Esophagus muscularis mucosa (tissue), 4 donors: ENCODE results near the gene CDKN2C. TPM values are rescaled to one million over a fixed set of nuclear protein-coding genes. Genes with fewer than 3 reads are reported as not detected.

ENCODE experiments used
- DNase-seq: peaks from one replicate; pipeline ENCODE4 v3.0.0-alpha.2; 2017; ENCODE audit errors: extremely low spot score
- H3K27ac ChIP-seq, 4 donors: fragments of 200-600 bp; sonication (generic); replicated peaks in 1 of 4; 1 replicate in 3 of 4; 2 replicates in 1 of 4; pipeline ENCODE4 v1.5.1; 2016 to 2019; ENCODE audit warnings: mild to moderate bottlenecking in 1 of 4
- H3K27me3 ChIP-seq, 4 donors: fragments of 200-600 bp; sonication (generic); one replicate each; pipeline versions ENCODE4 v1.5.1 to v1.6.0; 2016 to 2019
- H3K36me3 ChIP-seq, 4 donors: fragments of 200-600 bp; sonication (generic); one replicate each; pipeline ENCODE4 v1.5.1; 2016 to 2019
- H3K4me1 ChIP-seq, 4 donors: fragments of 200-600 bp; sonication (generic); one replicate each; pipeline ENCODE4 v1.5.1; 2016 to 2019
- H3K4me3 ChIP-seq, 4 donors: fragments of 200-600 bp; sonication (generic); 1 replicate in 2 of 4; 2 replicates in 2 of 4; pipeline ENCODE4 v1.5.1; 2016 to 2019; ENCODE audit warnings: mild to moderate bottlenecking in 4 of 4, moderate library complexity in 1 of 4
- H3K9me3 ChIP-seq, 4 donors: fragments of 200-600 bp; sonication (generic); 1 replicate in 3 of 4; 2 replicates in 1 of 4; pipeline ENCODE4 v1.5.1; 2016 to 2019
- CTCF ChIP-seq, 3 experiments: fragments of 200-600 bp in 2 of 3; fragments of 450-650 bp in 1 of 3; sonication (generic) in 2 of 3; IDR thresholded peaks; one replicate each; pipeline ENCODE4 v1.5.1; 2017 to 2019; ENCODE audit warnings: antibody characterized with exemption in 3 of 3, mild to moderate bottlenecking in 2 of 3, moderate library complexity in 1 of 3
- EP300 ChIP-seq: sonication (generic); formaldehyde crosslinking; IDR thresholded peaks from one replicate; pipeline ENCODE4 v1.6.1; 2017; ENCODE audit warnings: antibody characterized with exemption
- POLR2A ChIP-seq: fragments of 450-650 bp; IDR thresholded peaks from one replicate; pipeline ENCODE4 v1.6.1; 2017; ENCODE audit warnings: antibody characterized with exemption, moderate library complexity, mild to moderate bottlenecking, low read depth
- POLR2AphosphoS5 ChIP-seq, 2 donors: sonication (generic); formaldehyde crosslinking; IDR thresholded peaks; one replicate each; pipeline ENCODE4 v1.6.1; 2017; ENCODE audit warnings: antibody characterized with exemption in 2 of 2
- WGBS: methylation state at CpG from one replicate; pipeline ENCODE4 v1.1.5; 2018; 5-methylcytosine and 5-hydroxymethylcytosine counted together
- intact Hi-C: fragments of 100-400 bp; cut with DNase I; formaldehyde crosslinking; loops from one replicate; pipeline ENCODE4 v1.15.1; 2023
- total RNA-seq, 4 donors: library from RNA; depleted of rRNA; stranded (reverse); fragments of >200 nt; gene quantifications; one replicate each; pipeline versions ENCODE4 v1.1.0 to v1.2.1, GENCODE V29; 2016

CDKN2C gene
- total RNA-seq, 4 donors from 2014 or later = 20.4 to 37.4 (median 27.0) TPM

- WGBS = 44% methylated on average over 6 of the region's 6 CpGs
- DNase-seq = no peak
- Histone ChIP-seq H3K27ac (peak overlapping the region; percentile 95 to 99 (median 98)), H3K36me3 (peaks cover 0 to 5% (median 0%) of the 10 kb centered on the region in 4 donors), H3K4me3 (peak overlapping the region; percentile 71 to 98 (median 82)), H3K9me3 (no peaks in the 10 kb centered on the region), H3K27me3 (no peaks in the 10 kb centered on the region), H3K4me1 (peaks cover 10 to 44% (median 29%) of the 10 kb centered on the region in 4 donors)
- intact Hi-C loops = no loop called here
- TF ChIP-seq POLR2AphosphoS5 (IDR thresholded peaks at IDR 0.05) (no peak), CTCF (IDR thresholded peaks at IDR 0.05) (no peak), POLR2A (no peak), EP300 (no peak)
These were observed 1.8 kb downstream of the CDKN2C start for GRCh38 chr1:50971748-50972305.

- TF ChIP-seq EP300 (no peak), POLR2A (no peak), CTCF (IDR thresholded peaks at IDR 0.05) (no peak), POLR2AphosphoS5 (IDR thresholded peaks at IDR 0.05) (no peak)
- 12% methylated on average over 1 of the region's 1 CpG for WGBS
- no peaks in the 10 kb centered on the region for H3K27me3 ChIP-seq
- intact Hi-C loops = no loop called here
- H3K4me1 ChIP-seq = peaks cover 2 to 34% (median 20%) of the 10 kb centered on the region in 4 donors
- H3K4me3 ChIP-seq = peak overlapping the region; percentile 24 to 98 (median 80)
- H3K27ac ChIP-seq = peak overlapping the region; percentile 68 to 99 (median 96)
- H3K9me3 ChIP-seq = no peaks in the 10 kb centered on the region
- peaks cover 0 to 5% (median 0%) of the 10 kb centered on the region in 4 donors for H3K36me3 ChIP-seq
- no peak for DNase-seq
These were observed 2.7 kb downstream of the CDKN2C start for GRCh38 chr1:50972766-50973165.

GRCh38 chr1:50973255-50973654, 3.2 kb downstream of the CDKN2C start:
- DNase-seq = no peak
- intact Hi-C loops = no loop called here
- Histone ChIP-seq H3K36me3 (peaks cover 0 to 5% (median 0%) of the 10 kb centered on the region in 4 donors), H3K4me1 (peaks cover 0 to 33% (median 19%) of the 10 kb centered on the region in 4 donors), H3K27ac (peak overlapping the region; percentile 68 to 99 (median 96)), H3K9me3 (no peaks in the 10 kb centered on the region), H3K27me3 (no peaks in the 10 kb centered on the region), H3K4me3 (peak overlapping the region; percentile 24 to 98 (median 80))
- 68% methylated on average over 1 of the region's 1 CpG for whole genome bisulfite sequencing
- no peak for TF ChIP-seq CTCF (IDR thresholded peaks at IDR 0.05)
- TF ChIP-seq POLR2AphosphoS5 (IDR thresholded peaks at IDR 0.05) = no peak
- TF ChIP-seq EP300 = no peak
- no peak for TF ChIP-seq POLR2A

GRCh38 chr1:50973875-50974617, 4.0 kb downstream of the CDKN2C start:
- peak overlapping the region; percentile 68 to 99 (median 96) for H3K27ac ChIP-seq
- H3K4me1 ChIP-seq = peaks cover 0 to 34% (median 21%) of the 10 kb centered on the region in 4 donors
- H3K36me3 ChIP-seq = peaks cover 0 to 5% (median 0%) of the 10 kb centered on the region in 4 donors
- no peaks in the 10 kb centered on the region for H3K27me3 ChIP-seq
- TF ChIP-seq POLR2AphosphoS5 (IDR thresholded peaks at IDR 0.05) (no peak), CTCF (IDR thresholded peaks at IDR 0.05) (no peak), POLR2A (no peak), EP300 (no peak)
- H3K4me3 ChIP-seq = peak overlapping the region in 2 of 4 donors; percentile 24 to 89
- no peak for DNase-seq
- intact Hi-C loops = no loop called here
- 86% methylated on average over 12 of the region's 13 CpGs for WGBS
- H3K9me3 ChIP-seq = no peaks in the 10 kb centered on the region
